Urinary bladder (tissue), 4 donors: Measurements from ENCODE around the gene ZNF503. TPM values are rescaled to one million over a fixed set of nuclear protein-coding genes. Genes with fewer than 3 reads are reported as not detected.

Source experiments
- DNase-seq: peaks from one replicate; pipeline ENCODE4 v3.0.0-alpha.2; 2015; ENCODE audit errors: extremely low spot score
- H3K27ac ChIP-seq: one replicate; pipeline ENCODE4 v1.5.1; 2013; ENCODE audit warnings: low read depth, mild to moderate bottlenecking, moderate library complexity
- H3K36me3 ChIP-seq: one replicate; pipeline ENCODE4 v1.6.1; 2013; ENCODE audit warnings: mild to moderate bottlenecking, moderate library complexity; ENCODE audit not compliant: insufficient read depth
- H3K4me1 ChIP-seq: one replicate; pipeline ENCODE4 v1.6.1; 2013; ENCODE audit warnings: mild to moderate bottlenecking, moderate library complexity; ENCODE audit not compliant: insufficient read depth
- H3K4me3 ChIP-seq: one replicate; pipeline ENCODE4 v1.5.1; 2013; ENCODE audit warnings: low read depth, low read length
- WGBS: extraction: QIAGEN DNeasy Blood & Tissue Kit; methylation state at CpG from one replicate; pipeline ENCODE4 v1.1.7; 2013; 5-methylcytosine and 5-hydroxymethylcytosine counted together
- polyA plus RNA-seq: library from polyadenylated mRNA; stranded (reverse); fragments of 200-250 nt; gene quantifications from one replicate; pipeline ENCODE4 v1.2.3, GENCODE V29; 2013
- total RNA-seq: library from RNA; depleted of rRNA; stranded (reverse); fragments of >200 nt; gene quantifications from one replicate; pipeline ENCODE4 v1.2.3, GENCODE V29; 2014
- donor health status: healthy with polysubstance abuse.
- donor health status: healthy.

Gene ZNF503
- total RNA-seq: 12.1 TPM
- 31.1 TPM for polyA plus RNA-seq

- peak within 1 kb of the TSS; percentile 79 for H3K4me3 ChIP-seq
- DNase-seq: peak; percentile 97
- H3K36me3 ChIP-seq: peaks cover 8% of the 10 kb centered on the region
- H3K4me1 ChIP-seq: no peaks in the 10 kb centered on the region
- H3K27ac ChIP-seq: peak within 1 kb of the TSS; percentile 89
- WGBS: under 1% methylated on average over 88 of the region's 88 CpGs
These were observed at the start of gene ZNF503 for GRCh38 chr10:75401569-75402485. Gene ZNF503 (minus strand): TSS chr10:75401764. CDS start chr10:75401419, 345 bp downstream.

- Histone ChIP-seq H3K36me3 (no peaks in the 10 kb centered on the region), H3K4me1 (no peaks in the 10 kb centered on the region), H3K4me3 (no peak overlapping the region), H3K27ac (no peak overlapping the region)
- WGBS: 95% methylated on average over 18 of the region's 18 CpGs
- no peak for DNase-seq
These were observed 49.4 kb upstream of the ZNF503 start for GRCh38 chr10:75450644-75451640.

GRCh38 chr10:75450075-75450445 lies 48.5 kb upstream of the ZNF503 start:
- Histone ChIP-seq H3K27ac (no peak overlapping the region), H3K36me3 (no peaks in the 10 kb centered on the region), H3K4me1 (no peaks in the 10 kb centered on the region), H3K4me3 (no peak overlapping the region)
- no peak for DNase-seq
- WGBS: 74% methylated on average over 4 of the region's 4 CpGs

GRCh38 chr10:75449382-75450074 lies 48.0 kb upstream of the ZNF503 start:
- DNase-seq: no peak
- WGBS: 84% methylated on average over 7 of the region's 7 CpGs
- Histone ChIP-seq H3K4me1 (no peaks in the 10 kb centered on the region), H3K27ac (no peak overlapping the region), H3K4me3 (no peak overlapping the region), H3K36me3 (no peaks in the 10 kb centered on the region)

- no peaks in the 10 kb centered on the region for H3K4me1 ChIP-seq
- no peaks in the 10 kb centered on the region for H3K36me3 ChIP-seq
- H3K4me3 ChIP-seq: no peak overlapping the region
- H3K27ac ChIP-seq: no peak overlapping the region
- DNase-seq: no peak
- 61% methylated on average over 2 of the region's 2 CpGs for WGBS
These were observed 46.6 kb upstream of the ZNF503 start for GRCh38 chr10:75448166-75448565.

GRCh38 chr10:75446508-75446907 lies 44.9 kb upstream of the ZNF503 start:
- Histone ChIP-seq H3K27ac (no peak overlapping the region), H3K4me3 (no peak overlapping the region), H3K4me1 (no peaks in the 10 kb centered on the region), H3K36me3 (no peaks in the 10 kb centered on the region)
- 99% methylated on average over 1 of the region's 1 CpG for WGBS
- DNase-seq: no peak

GRCh38 chr10:75444781-75445386 lies 43.3 kb upstream of the ZNF503 start:
- no peak overlapping the region for H3K27ac ChIP-seq

GRCh38 chr10:75443362-75443761 lies 41.8 kb upstream of the ZNF503 start:
- no peak for DNase-seq
- H3K27ac ChIP-seq: no peak overlapping the region
- no peaks in the 10 kb centered on the region for H3K4me1 ChIP-seq
- H3K36me3 ChIP-seq: no peaks in the 10 kb centered on the region
- WGBS: 95% methylated on average over 2 of the region's 2 CpGs
- no peak overlapping the region for H3K4me3 ChIP-seq

More at GRCh38 chr10:75444781-75445386, 43.3 kb upstream of the ZNF503 start:
- Histone ChIP-seq H3K36me3 (no peaks in the 10 kb centered on the region), H3K4me1 (no peaks in the 10 kb centered on the region), H3K4me3 (no peak overlapping the region)
- WGBS: 63% methylated on average over 3 of the region's 3 CpGs
- no peak for DNase-seq

- Histone ChIP-seq H3K4me1 (no peaks in the 10 kb centered on the region), H3K36me3 (no peaks in the 10 kb centered on the region), H3K27ac (no peak overlapping the region), H3K4me3 (no peak overlapping the region)
- no peak for DNase-seq
These were observed 40.1 kb upstream of the ZNF503 start for GRCh38 chr10:75441682-75442081.

GRCh38 chr10:75441196-75441595 lies 39.6 kb upstream of the ZNF503 start:
- H3K27ac ChIP-seq: no peak overlapping the region
- no peaks in the 10 kb centered on the region for H3K36me3 ChIP-seq
- WGBS: 88% methylated on average over 4 of the region's 4 CpGs
- no peak overlapping the region for H3K4me3 ChIP-seq
- no peak for DNase-seq
- no peaks in the 10 kb centered on the region for H3K4me1 ChIP-seq

GRCh38 chr10:75440271-75440793 lies 38.8 kb upstream of the ZNF503 start:
- Histone ChIP-seq H3K36me3 (no peaks in the 10 kb centered on the region), H3K4me3 (no peak overlapping the region), H3K27ac (no peak overlapping the region), H3K4me1 (no peaks in the 10 kb centered on the region)
- no peak for DNase-seq
- 71% methylated on average over 4 of the region's 4 CpGs for WGBS

- no peak for DNase-seq
- Histone ChIP-seq H3K4me3 (no peak overlapping the region), H3K27ac (no peak overlapping the region), H3K36me3 (no peaks in the 10 kb centered on the region), H3K4me1 (no peaks in the 10 kb centered on the region)
- WGBS: 96% methylated on average over 4 of the region's 4 CpGs
These were observed 38.2 kb upstream of the ZNF503 start for GRCh38 chr10:75439811-75440210.

- DNase-seq: no peak
- WGBS: 98% methylated on average over 3 of the region's 3 CpGs
- no peak overlapping the region for H3K27ac ChIP-seq
- H3K36me3 ChIP-seq: no peaks in the 10 kb centered on the region
- no peak overlapping the region for H3K4me3 ChIP-seq
- H3K4me1 ChIP-seq: no peaks in the 10 kb centered on the region
These were observed 36.7 kb upstream of the ZNF503 start for GRCh38 chr10:75438275-75438674.
